Ishikawa (cell line): ENCODE data around the gene CPEB3.

Source experiments
- EGR1 ChIP-seq: IDR thresholded peaks from 2 replicates; pipeline ENCODE4 v1.6.1; 2012
- EP300 ChIP-seq: IDR thresholded peaks from 2 replicates; pipeline ENCODE4 v1.6.1; 2012; ENCODE audit warnings: borderline replicate concordance
- MAX ChIP-seq: IDR thresholded peaks from 2 replicates; pipeline ENCODE4 v1.6.1; 2012
- RAD21 ChIP-seq: IDR thresholded peaks from 2 replicates; pipeline ENCODE4 v1.6.1; 2012; ENCODE audit warnings: low read depth
- REST ChIP-seq: IDR thresholded peaks from 2 replicates; pipeline ENCODE4 v1.6.1; 2012; ENCODE audit warnings: low read depth, mild to moderate bottlenecking
- TAF1 ChIP-seq: IDR thresholded peaks from 2 replicates; pipeline ENCODE4 v1.6.1; 2012; ENCODE audit warnings: low read depth, mild to moderate bottlenecking

GRCh38 chr10:92208736-92209135 is 82.1 kb downstream of the CPEB3 start:
- TF ChIP-seq EP300 (no peak), MAX (no peak), TAF1 (no peak), RAD21 (no peak), REST (no peak), EGR1 (no peak)
